GM23338 (cell line): ENCODE data around the gene C16orf74.

Experiments used
- CREB1 ChIP-seq: fragments of 250-450 bp; sonication (Bioruptor Pico); IDR thresholded peaks from 2 replicates; pipeline ENCODE4 v1.5.0; 2020; ENCODE audit warnings: low read depth, mild to moderate bottlenecking, moderate library complexity
- CTCF ChIP-seq, 2 experiments: fragments of 200-600 bp in 1 of 2; sonication (generic) in 1 of 2; conservative IDR thresholded peaks; 2 replicates each; pipeline versions ENCODE4 v1.5.1 to v1.6.1; 2016 to 2017; ENCODE audit warnings: antibody characterized with exemption in 2 of 2, low read depth in 2 of 2, mild to moderate bottlenecking in 2 of 2, moderate library complexity in 1 of 2
- ETS1 ChIP-seq: IDR thresholded peaks from 2 replicates; pipeline ENCODE4 v1.6.1; 2016; ENCODE audit warnings: antibody characterized with exemption
- EZH2 ChIP-seq: fragments of 200-600 bp; sonication (generic); IDR thresholded peaks from one replicate; pipeline ENCODE4 v1.8.0; 2017; ENCODE audit warnings: antibody characterized with exemption, mild to moderate bottlenecking, low read depth; ENCODE audit not compliant: unreplicated experiment
- EZH2phosphoT487 ChIP-seq: fragments of 200-600 bp; sonication (generic); IDR thresholded peaks from one replicate; pipeline ENCODE4 v1.8.1; 2018; ENCODE audit warnings: antibody characterized with exemption; ENCODE audit not compliant: unreplicated experiment
- JUNB ChIP-seq: IDR thresholded peaks from one replicate; pipeline ENCODE4 v1.6.1; 2016; ENCODE audit warnings: antibody characterized with exemption; ENCODE audit not compliant: unreplicated experiment
- NANOG ChIP-seq: IDR thresholded peaks from 2 replicates; pipeline ENCODE4 v1.6.1; 2016; ENCODE audit warnings: antibody characterized with exemption, borderline replicate concordance
- POLR2AphosphoS5 ChIP-seq: IDR thresholded peaks from 2 replicates; pipeline ENCODE4 v1.6.1; 2016; ENCODE audit warnings: antibody characterized with exemption, low read depth
- REST ChIP-seq: IDR thresholded peaks from one replicate; pipeline ENCODE4 v1.6.1; 2018; ENCODE audit warnings: antibody characterized with exemption; ENCODE audit not compliant: unreplicated experiment
- STAT1 ChIP-seq: IDR thresholded peaks from one replicate; pipeline ENCODE4 v1.6.1; 2016; ENCODE audit warnings: antibody characterized with exemption; ENCODE audit not compliant: unreplicated experiment
- ZNF114 ChIP-seq: fragments of 250-450 bp; sonication (Bioruptor Pico); IDR thresholded peaks from 2 replicates; pipeline ENCODE4 v1.5.0; 2020; ENCODE audit warnings: mild to moderate bottlenecking, moderate library complexity
- ZNF331 ChIP-seq: fragments of 250-450 bp; sonication (Bioruptor Pico); IDR thresholded peaks from 2 replicates; pipeline ENCODE4 v1.5.0; 2020; ENCODE audit warnings: low read depth, mild to moderate bottlenecking, moderate library complexity
- ZNF462 ChIP-seq: fragments of 250-450 bp; sonication (Bioruptor Pico); IDR thresholded peaks from 2 replicates; pipeline ENCODE4 v1.5.0; 2020; ENCODE audit warnings: mild to moderate bottlenecking, moderate library complexity

- no peak for TF ChIP-seq CTCF (conservative IDR thresholded peaks at IDR 0.05; ENCODE audit: low read depth in 2 of 2)
- no peak for TF ChIP-seq EZH2
- no peak for TF ChIP-seq ZNF114 (CRISPR knock-in tag)
- TF ChIP-seq EZH2phosphoT487, result no peak
- TF ChIP-seq POLR2AphosphoS5, result no peak
- no peak for TF ChIP-seq REST
- no peak for TF ChIP-seq STAT1
- no peak for TF ChIP-seq CREB1 (CRISPR knock-in tag)
- TF ChIP-seq ZNF331, result no peak
- no peak for TF ChIP-seq ZNF462
- TF ChIP-seq JUNB, result no peak
- no peak for TF ChIP-seq NANOG
- no peak for TF ChIP-seq ETS1
These were observed 38.9 kb upstream of the C16orf74 start for GRCh38 chr16:85789773-85790172.
